H1 (cell line): ENCODE data around the gene MXD1. TPM values are rescaled to one million over a fixed set of nuclear protein-coding genes. Genes with fewer than 3 reads are reported as not detected.

Source experiments
- CTCF ChIA-PET: fragments of 300-600 bp; sonication (Branson Sonifier 250); formaldehyde crosslinking; loops from one replicate; lab custom pipeline; 2021; ENCODE audit not compliant: partially characterized antibody; lab: Charles Lee
- POLR2A ChIA-PET: fragments of 300-600 bp; sonication (Branson Sonifier 250); formaldehyde crosslinking; loops from one replicate; lab custom pipeline; 2021; ENCODE audit warnings: inconsistent platforms; ENCODE audit not compliant: partially characterized antibody; lab: Charles Lee
- DNase-seq, 2 experiments: peaks; one replicate each; pipeline versions ENCODE4 v3.0.0 to v3.0.0-alpha.2; 2010 to 2022; ENCODE audit warnings: low spot score in 2 of 2, low read depth in 1 of 2, mixed read lengths in 1 of 2
- FAIRE-seq: peaks from 2 replicates; lab custom pipeline; 2011; peaks lifted over from hg19 to GRCh38; lab: Jason Lieb, UNC
- H2AFZ ChIP-seq: 2 replicates; pipeline ENCODE4 v1.8.1; 2012; ENCODE audit warnings: low read length, inconsistent platforms
- H2AK5ac ChIP-seq: 2 replicates; pipeline ENCODE4 v1.6.1; 2013; ENCODE audit warnings: low read depth, low read length
- H2BK120ac ChIP-seq: replicated peaks from 2 replicates; pipeline ENCODE3; 2013; ENCODE audit warnings: low read depth, low read length, inconsistent platforms
- H2BK12ac ChIP-seq: 2 replicates; pipeline ENCODE4 v1.6.1; 2013; ENCODE audit warnings: low read depth, low read length
- H2BK15ac ChIP-seq: 2 replicates; pipeline ENCODE4 v1.6.1; 2013; ENCODE audit warnings: low read length
- H2BK20ac ChIP-seq: 2 replicates; pipeline ENCODE4 v1.6.1; 2013; ENCODE audit warnings: low read length
- H2BK5ac ChIP-seq: 2 replicates; pipeline ENCODE4 v1.6.1; 2013; ENCODE audit warnings: low read depth, low read length
- H3K14ac ChIP-seq: 2 replicates; pipeline ENCODE4 v1.6.1; 2013; ENCODE audit warnings: inconsistent platforms; ENCODE audit not compliant: insufficient read length
- H3K18ac ChIP-seq: 2 replicates; pipeline ENCODE4 v1.6.1; 2013; ENCODE audit warnings: low read length; ENCODE audit errors: extremely low read depth
- H3K23ac ChIP-seq: 2 replicates; pipeline ENCODE4 v1.6.1; 2013; ENCODE audit warnings: inconsistent platforms; ENCODE audit not compliant: insufficient read length
- H3K23me2 ChIP-seq: 2 replicates; pipeline ENCODE4 v1.6.1; 2013; ENCODE audit warnings: low read depth, low read length
- H3K27ac ChIP-seq: 2 replicates; pipeline ENCODE4 v1.6.1; 2011; ENCODE audit warnings: low read depth, low read length, inconsistent platforms
- H3K27me3 ChIP-seq, 4 experiments: replicated peaks in 1 of 4; 1 replicate in 1 of 4; 2 replicates in 3 of 4; pipeline versions ENCODE4 v1.6.1 to v1.8.1; 2011 to 2013; ENCODE audit warnings: low read length in 3 of 4, mild to moderate bottlenecking in 3 of 4, inconsistent platforms in 2 of 4, mixed read lengths in 2 of 4, moderate library complexity in 1 of 4; ENCODE audit not compliant: control insufficient read depth in 3 of 4, insufficient read depth in 3 of 4; ENCODE audit errors: extremely low read depth in 1 of 4
- H3K36me3 ChIP-seq, 4 experiments: 2 replicates each; pipeline versions ENCODE4 v1.6.1 to v1.8.1; 2011 to 2013; ENCODE audit warnings: mild to moderate bottlenecking in 4 of 4, low read length in 3 of 4, moderate library complexity in 2 of 4, control low read depth in 1 of 4, inconsistent platforms in 1 of 4; ENCODE audit not compliant: insufficient read depth in 4 of 4, control insufficient read depth in 2 of 4
- H3K4ac ChIP-seq: replicated peaks from 2 replicates; pipeline ENCODE3; 2013; ENCODE audit warnings: low read length, low read depth, mixed read lengths, inconsistent platforms; ENCODE audit not compliant: insufficient read length
- H3K4me1 ChIP-seq, 4 experiments: replicated peaks in 1 of 4; 1 replicate in 1 of 4; 2 replicates in 3 of 4; pipeline versions ENCODE4 v1.6.1 to v1.8.1; 2011 to 2013; ENCODE audit warnings: low read length in 3 of 4, inconsistent platforms in 2 of 4, mixed read lengths in 1 of 4; ENCODE audit not compliant: insufficient read depth in 4 of 4, control insufficient read depth in 3 of 4
- H3K4me2 ChIP-seq, 2 experiments: 2 replicates each; pipeline versions ENCODE4 v1.6.1 to v1.8.1; 2011 to 2013; ENCODE audit warnings: low read depth in 2 of 2, low read length in 2 of 2, control low read depth in 1 of 2, inconsistent platforms in 1 of 2, mild to moderate bottlenecking in 1 of 2; ENCODE audit not compliant: insufficient read depth in 1 of 2
- H3K4me3 ChIP-seq, 4 experiments: fragments of 200-600, 300-600 bp in 1 of 4; sonication (generic), shearing (Covaris generic), sonication (Bioruptor Twin) in 1 of 4; 2 replicates each; pipeline versions ENCODE4 v1.5.1 to v1.8.1; 2011 to 2016; ENCODE audit warnings: low read length in 4 of 4, low read depth in 3 of 4, control low read depth in 2 of 4, inconsistent platforms in 2 of 4, mild to moderate bottlenecking in 2 of 4, mixed read lengths in 1 of 4, moderate library complexity in 1 of 4; ENCODE audit not compliant: insufficient read depth in 2 of 4; ENCODE audit errors: extremely low read depth in 1 of 4
- H3K56ac ChIP-seq: replicated peaks from 2 replicates; pipeline ENCODE3; 2013; ENCODE audit warnings: low read depth, mild to moderate bottlenecking, mixed read lengths, low read length, inconsistent platforms; ENCODE audit not compliant: insufficient read length
- H3K79me1 ChIP-seq: 2 replicates; pipeline ENCODE4 v1.6.1; 2013; ENCODE audit warnings: low read depth, low read length, control low read depth
- H3K79me2 ChIP-seq, 2 experiments: 2 replicates each; pipeline versions ENCODE4 v1.6.1 to v1.8.1; 2012 to 2013; ENCODE audit warnings: low read length in 2 of 2, mild to moderate bottlenecking in 2 of 2, inconsistent platforms in 1 of 2; ENCODE audit not compliant: insufficient read depth in 2 of 2, control insufficient read depth in 1 of 2
- H3K9ac ChIP-seq, 4 experiments: replicated peaks in 1 of 4; 1 replicate in 1 of 4; 2 replicates in 3 of 4; pipeline versions ENCODE4 v1.6.1 to v1.8.1; 2011 to 2013; ENCODE audit warnings: low read depth in 3 of 4, low read length in 3 of 4, control low read depth in 2 of 4, mild to moderate bottlenecking in 2 of 4, moderate library complexity in 2 of 4, inconsistent platforms in 1 of 4; ENCODE audit errors: extremely low read depth in 1 of 4
- H3K9me3 ChIP-seq, 2 experiments: 2 replicates each; pipeline versions ENCODE4 v1.6.1 to v1.8.1; 2012 to 2013; ENCODE audit warnings: mild to moderate bottlenecking in 2 of 2, moderate library complexity in 2 of 2, control low read depth in 1 of 2, inconsistent platforms in 1 of 2, low read depth in 1 of 2, low read length in 1 of 2, mixed read lengths in 1 of 2; ENCODE audit not compliant: insufficient read depth in 2 of 2
- H4K20me1 ChIP-seq, 2 experiments: replicated peaks in 1 of 2; 2 replicates each; pipeline versions ENCODE3 to v1.8.1; 2011 to 2013; ENCODE audit warnings: inconsistent platforms in 2 of 2, low read length in 2 of 2, mild to moderate bottlenecking in 1 of 2; ENCODE audit not compliant: insufficient read depth in 2 of 2, control insufficient read depth in 1 of 2
- H4K5ac ChIP-seq: 2 replicates; pipeline ENCODE4 v1.6.1; 2013; ENCODE audit warnings: low read length, low read depth, mixed read lengths, inconsistent platforms; ENCODE audit not compliant: insufficient read length
- H4K8ac ChIP-seq: 2 replicates; pipeline ENCODE4 v1.8.0; 2013; ENCODE audit warnings: mild to moderate bottlenecking, moderate library complexity, low read length, inconsistent platforms; ENCODE audit not compliant: insufficient read depth; ENCODE audit errors: extremely low read depth
- H4K91ac ChIP-seq: replicated peaks from 2 replicates; pipeline ENCODE3; 2013; ENCODE audit warnings: low read length, mixed read lengths, inconsistent platforms; ENCODE audit not compliant: insufficient read length
- ATF2 ChIP-seq: IDR thresholded peaks from 2 replicates; pipeline ENCODE4 v1.6.1; 2012; ENCODE audit warnings: low read length, inconsistent platforms
- ATF3 ChIP-seq: IDR thresholded peaks from 2 replicates; pipeline ENCODE4 v1.6.1; 2011; ENCODE audit warnings: low read depth, mild to moderate bottlenecking, low read length; ENCODE audit not compliant: insufficient read depth
- CBX8 ChIP-seq: fragments of 300-800, 300-1000 bp; sonication (generic); IDR thresholded peaks from 2 replicates; pipeline ENCODE4 v1.7.1; 2016; ENCODE audit warnings: low read depth, low read length, borderline replicate concordance
- GTF2F1 ChIP-seq: IDR thresholded peaks from 2 replicates; pipeline ENCODE4 v1.6.1; 2012; ENCODE audit warnings: low read depth, low read length, improper control_type of control experiment, borderline replicate concordance
- HDAC6 ChIP-seq: IDR thresholded peaks from one replicate; pipeline ENCODE4 v1.7.1; 2012; ENCODE audit warnings: low read depth, mild to moderate bottlenecking, inconsistent platforms, low read length, moderate library complexity
- JUN ChIP-seq: IDR thresholded peaks from 2 replicates; pipeline ENCODE4 v1.6.1; 2011; ENCODE audit warnings: low read depth, mild to moderate bottlenecking, improper control_type of control experiment, low read length
- NRF1 ChIP-seq: IDR thresholded peaks from 2 replicates; pipeline ENCODE4 v1.6.1; 2011; ENCODE audit warnings: mild to moderate bottlenecking, low read depth, low read length, improper control_type of control experiment
- RNF2 ChIP-seq: fragments of 200-900, 300-1000 bp; sonication (generic); IDR thresholded peaks from 2 replicates; pipeline ENCODE4 v1.7.1; 2016; ENCODE audit warnings: borderline replicate concordance, low read depth, mild to moderate bottlenecking, antibody characterized with exemption, low read length; ENCODE audit not compliant: poor library complexity, severe bottlenecking; ENCODE audit errors: missing control alignments
- SRF ChIP-seq: IDR thresholded peaks from 2 replicates; pipeline ENCODE4 v1.6.1; 2011; ENCODE audit warnings: mild to moderate bottlenecking, low read depth, low read length, moderate library complexity
- TAF7 ChIP-seq: optimal IDR thresholded peaks from 2 replicates; pipeline ENCODE3; 2011; ENCODE audit warnings: low read depth, mild to moderate bottlenecking, inconsistent platforms, low read length, moderate library complexity, borderline replicate concordance
- TCF12 ChIP-seq: IDR thresholded peaks from 2 replicates; pipeline ENCODE4 v1.6.1; 2011; ENCODE audit warnings: low read depth, mild to moderate bottlenecking, low read length
- WGBS, 2 experiments: shearing (Covaris generic) in 1 of 2; methylation state at CpG; one replicate each; pipeline versions ENCODE4 v1.1.6 to v1.1.7; 2013 to 2015; ENCODE audit warnings: low lambda C conversion rate in 2 of 2, mixed read lengths in 2 of 2, inconsistent platforms in 1 of 2, low coverage in 1 of 2, missing lambda C conversion rate in 1 of 2; ENCODE audit not compliant: insufficient replicate concordance in 2 of 2, insufficient coverage in 1 of 2, insufficient read length in 1 of 2; ENCODE audit errors: extremely low coverage in 1 of 2, missing lambda C conversion rate in 1 of 2; 5-methylcytosine and 5-hydroxymethylcytosine counted together
- polyA plus RNA-seq, 7 experiments: library from polyadenylated mRNA; depleted of rRNA in 3 of 7; stranded (reverse) in 5 of 7; unstranded in 2 of 7; fragments of >200 nt in 5 of 7; fragments of 200-250 nt in 2 of 7; gene quantifications; 1 replicate in 5 of 7; 2 replicates in 1 of 7; 4 replicates in 1 of 7; pipeline versions ENCODE4 v1.2.1 to v1.2.3, GENCODE V29; 2011 to 2013; ENCODE audit warnings: missing spikeins in 2 of 7, mixed read lengths in 2 of 7
- total RNA-seq: library from RNA; stranded (reverse); fragmentation: NEBNext Ultra II Directional; extraction: Animal tissue kit (Norgen Biotek cat#: 25700); gene quantifications from 2 replicates; pipeline ENCODE4 v1.2.1, GENCODE V29; 2021

MXD1 gene
- total and polyA plus RNA-seq, 2 of the 8 experiments (the other 6 are each of a cell fraction or from before 2014, with no cell fraction given) = 1.6 to 2.6 TPM

- no peak overlapping the region for H3K56ac ChIP-seq
- H4K20me1 ChIP-seq = no peaks in the 10 kb centered on the region
- no peaks in the 10 kb centered on the region for H3K79me2 ChIP-seq
- H3K18ac ChIP-seq = no peak overlapping the region
- FAIRE-seq (no peak), DNase-seq (no peak)
- no peak overlapping the region for H2BK5ac ChIP-seq
- H3K4me3 ChIP-seq = no peak overlapping the region
- no peak overlapping the region for H3K9ac ChIP-seq
- no peak overlapping the region for H3K23ac ChIP-seq
- no peak overlapping the region for H2BK15ac ChIP-seq
- H4K91ac ChIP-seq = no peak overlapping the region
- H4K5ac ChIP-seq = no peak overlapping the region
- H2BK20ac ChIP-seq = no peak overlapping the region
- CTCF ChIA-PET = interaction anchor here (1.4 to 2.1 kb wide), 3 partner anchors 12 to 148 kb away, joined by 4 to 7 read pairs (median 5); no protein-coding TSS in a partner anchor
- no peak overlapping the region for H3K4ac ChIP-seq
- no peaks in the 10 kb centered on the region for H3K9me3 ChIP-seq
- no peak overlapping the region for H3K27ac ChIP-seq
- no peak overlapping the region for H3K4me2 ChIP-seq
- POLR2A ChIA-PET = interaction anchor here (0.6 to 1.4 kb wide), 5 partner anchors 9 to 370 kb away, joined by 3 to 7 read pairs (median 3); partner anchors contain the start of gene MXD1
- no peaks in the 10 kb centered on the region for H3K27me3 ChIP-seq
- no peak overlapping the region for H2BK120ac ChIP-seq
- H3K14ac ChIP-seq = no peak overlapping the region
- H4K8ac ChIP-seq = no peak overlapping the region
- H3K4me1 ChIP-seq = no peaks in the 10 kb centered on the region
- no peaks in the 10 kb centered on the region for H3K79me1 ChIP-seq
- peaks cover 0 to 3% (median 0%) of the 10 kb centered on the region in 4 experiments; a peak in 1 of 8 replicates for H3K36me3 ChIP-seq
- H2BK12ac ChIP-seq = no peak overlapping the region
- H3K23me2 ChIP-seq = no peaks in the 10 kb centered on the region
- 96% methylated on average over 3 of the region's 3 CpGs; no CpG with 5 or more reads in 1 of the 2 experiments for WGBS, 2 experiments
- no peak overlapping the region for H2AFZ ChIP-seq
- H2AK5ac ChIP-seq = no peak overlapping the region
- no peak for TF ChIP-seq JUN
- TF ChIP-seq TCF12 = no peak
- TF ChIP-seq TAF7 = no peak
- no peak for TF ChIP-seq CBX8
- no peak for TF ChIP-seq GTF2F1
- no peak for TF ChIP-seq RNF2
- no peak for TF ChIP-seq HDAC6
- TF ChIP-seq ATF2 = no peak
- TF ChIP-seq ATF3 = no peak
- TF ChIP-seq SRF = no peak
- TF ChIP-seq NRF1 = no peak
These were observed 8.2 kb downstream of the MXD1 start for GRCh38 chr2:69923116-69923515.
